OCI-LY3 (cell line): ENCODE measurements around the gene TMEM63A.

Experiments
- H2AFZ ChIP-seq: fragments of 200-600, 300-600 bp; shearing (Covaris generic); 2 replicates; pipeline ENCODE4 v1.6.0; 2014; ENCODE audit warnings: antibody characterized with exemption, low read depth, low read length
- H3K27ac ChIP-seq: fragments of 200-600, 300-600 bp; sonication (generic); 2 replicates; pipeline ENCODE4 v1.5.1; 2014; ENCODE audit warnings: mild to moderate bottlenecking, low read length, moderate library complexity, mixed read lengths
- H3K27me3 ChIP-seq: fragments of 200-600, 300-600 bp; sonication (generic); 2 replicates; pipeline ENCODE4 v1.6.1; 2014; ENCODE audit warnings: low read depth, low read length, mixed read lengths
- H3K36me3 ChIP-seq: fragments of 200-600, 300-600 bp; sonication (generic); replicated peaks from 2 replicates; pipeline ENCODE3; 2014; ENCODE audit warnings: low read depth, low read length, mixed read lengths
- H3K4me1 ChIP-seq: fragments of 300-600, 200-600 bp; sonication (generic); 2 replicates; pipeline ENCODE4 v1.6.1; 2014; ENCODE audit warnings: low read length, mixed read lengths
- H3K4me2 ChIP-seq: fragments of 200-600, 300-600 bp; sonication (generic); 2 replicates; pipeline ENCODE4 v1.6.1; 2014; ENCODE audit warnings: low read length, mixed read lengths
- H3K4me3 ChIP-seq: fragments of 300-600, 200-600 bp; sonication (generic); 2 replicates; pipeline ENCODE4 v1.5.1; 2014; ENCODE audit warnings: antibody characterized with exemption, mild to moderate bottlenecking, low read length, moderate library complexity
- H3K79me2 ChIP-seq: fragments of 300-600, 200-600 bp; shearing (Covaris generic); 2 replicates; pipeline ENCODE4 v1.6.1; 2014; ENCODE audit warnings: mild to moderate bottlenecking, low read length, mixed read lengths
- H3K9ac ChIP-seq: fragments of 300-600, 200-600 bp; shearing (Covaris generic); 2 replicates; pipeline ENCODE4 v1.6.0; 2014; ENCODE audit warnings: mild to moderate bottlenecking, low read length, moderate library complexity
- H3K9me3 ChIP-seq: fragments of 200-600, 300-600 bp; shearing (Covaris generic); 2 replicates; pipeline ENCODE4 v1.6.1; 2014; ENCODE audit warnings: low read length, mixed read lengths; ENCODE audit not compliant: insufficient read depth
- H4K20me1 ChIP-seq: fragments of 200-600, 300-600 bp; sonication (generic); 2 replicates; pipeline ENCODE4 v1.6.1; 2016; ENCODE audit warnings: low read length, mixed read lengths; ENCODE audit not compliant: insufficient read depth
- CTCF ChIP-seq: fragments of 200-600, 300-600 bp; sonication (generic); IDR thresholded peaks from 2 replicates; pipeline ENCODE4 v1.5.1; 2014; ENCODE audit warnings: antibody characterized with exemption, low read length, low read depth
- EZH2phosphoT487 ChIP-seq: fragments of 200-600 bp; shearing (Covaris generic); IDR thresholded peaks from 2 replicates; pipeline ENCODE4 v1.6.1; 2018; ENCODE audit warnings: antibody characterized with exemption, mixed run types, low read depth

Gene TMEM63A

GRCh38 chr1:225862581-225862950 lies 19.6 kb downstream of the TMEM63A start:
- H3K36me3 ChIP-seq = peaks cover 35% of the 10 kb centered on the region
- no peak overlapping the region for H3K4me3 ChIP-seq
- H4K20me1 ChIP-seq = no peaks in the 10 kb centered on the region
- no peak overlapping the region for H3K4me2 ChIP-seq
- H3K4me1 ChIP-seq = peaks cover 9% of the 10 kb centered on the region
- TF ChIP-seq EZH2phosphoT487 = no peak
- no peak for TF ChIP-seq CTCF
- H3K79me2 ChIP-seq = no peaks in the 10 kb centered on the region
- no peaks in the 10 kb centered on the region for H3K27me3 ChIP-seq
- no peaks in the 10 kb centered on the region for H3K9me3 ChIP-seq
- H2AFZ ChIP-seq = no peak overlapping the region
- no peak overlapping the region for H3K9ac ChIP-seq
- H3K27ac ChIP-seq = no peak overlapping the region

- Histone ChIP-seq H2AFZ (no peak overlapping the region), H3K4me2 (no peak overlapping the region), H3K4me1 (peaks cover 9% of the 10 kb centered on the region), H4K20me1 (no peaks in the 10 kb centered on the region), H3K4me3 (no peak overlapping the region), H3K27ac (no peak overlapping the region), H3K9me3 (no peaks in the 10 kb centered on the region), H3K79me2 (no peaks in the 10 kb centered on the region), H3K36me3 (peaks cover 35% of the 10 kb centered on the region), H3K27me3 (no peaks in the 10 kb centered on the region), H3K9ac (no peak overlapping the region)
- TF ChIP-seq CTCF (no peak), EZH2phosphoT487 (no peak)
Measured at GRCh38 chr1:225861834-225862580, 20.2 kb downstream of the TMEM63A start.

GRCh38 chr1:225860876-225861441 lies 21.2 kb downstream of the TMEM63A start:
- Histone ChIP-seq H3K4me2 (no peak overlapping the region), H3K27ac (no peak overlapping the region), H3K4me1 (peaks cover 3% of the 10 kb centered on the region), H3K4me3 (no peak overlapping the region), H3K79me2 (no peaks in the 10 kb centered on the region), H3K9me3 (no peaks in the 10 kb centered on the region), H3K9ac (no peak overlapping the region), H3K36me3 (peaks cover 42% of the 10 kb centered on the region), H3K27me3 (no peaks in the 10 kb centered on the region), H4K20me1 (no peaks in the 10 kb centered on the region), H2AFZ (no peak overlapping the region)
- TF ChIP-seq EZH2phosphoT487 (no peak), CTCF (no peak)

GRCh38 chr1:225860107-225860506 lies 22.1 kb downstream of the TMEM63A start:
- H3K27ac ChIP-seq = no peak overlapping the region
- H3K4me1 ChIP-seq = no peaks in the 10 kb centered on the region
- H3K4me3 ChIP-seq = no peak overlapping the region
- H3K27me3 ChIP-seq = no peaks in the 10 kb centered on the region
- H4K20me1 ChIP-seq = no peaks in the 10 kb centered on the region
- TF ChIP-seq EZH2phosphoT487 (no peak), CTCF (no peak)
- H3K9me3 ChIP-seq = no peaks in the 10 kb centered on the region
- no peak overlapping the region for H2AFZ ChIP-seq
- peaks cover 40% of the 10 kb centered on the region for H3K36me3 ChIP-seq
- H3K9ac ChIP-seq = no peak overlapping the region
- H3K4me2 ChIP-seq = no peak overlapping the region
- H3K79me2 ChIP-seq = no peaks in the 10 kb centered on the region
